ENCODE results near the gene GTF2H4. TPM values are rescaled to one million over a fixed set of nuclear protein-coding genes. Genes with fewer than 3 reads are reported as not detected.

GTF2H4 gene
- total and polyA plus RNA-seq, 10 of the 15 experiments (the other 5 are each of a cell fraction or from before 2014, with no cell fraction given): 1.1 to 43.8 (median 18.9) TPM

- no peak overlapping the region for H3K9ac ChIP-seq (ENCODE audit: control insufficient read depth, insufficient read depth, low read length)
- WGBS (ENCODE audit: insufficient coverage, insufficient replicate concordance, low lambda C conversion rate, missing lambda C conversion rate): 70% methylated on average over 18 of the region's 18 CpGs
- SMC1A ChIA-PET (ENCODE audit: uncharacterized antibody, unreplicated experiment): interaction anchor here (1.7 to 6.1 kb wide), 8 partner anchors 38 to 212 kb away, joined by 4 to 72 read pairs (median 6); partner anchors contain the start of gene VARS2
- H3K4me3 ChIP-seq: no peak overlapping the region
- in situ Hi-C loops (cut with MboI): loop anchor here (5.0 kb wide), 1 partner anchor 53 kb away; no protein-coding TSS in a partner anchor
- DNase-seq (ENCODE audit: low read depth, low spot score) (no peak), ATAC-seq (no peak), FAIRE-seq (no peak)
- RAD21 ChIA-PET (ENCODE audit: unreplicated experiment): interaction anchor here (0.9 to 10.7 kb wide), 5 partner anchors 38 to 55 kb away, joined by 4 to 144 read pairs (median 11); partner anchors contain the start of gene VARS2
- H3K27me3 ChIP-seq (replicated peaks in 1 of 2; ENCODE audit: control insufficient read depth in 2 of 2, insufficient read depth in 2 of 2, low read length in 1 of 2): no peaks in the 10 kb centered on the region
- intact Hi-C loops (cut with micrococcal nuclease; ENCODE audit: unreplicated experiment): loop anchor here (2.0 to 5.0 kb wide), 2 partner anchors 139 to 193 kb away; no protein-coding TSS in a partner anchor
- no peak overlapping the region for H3K27ac ChIP-seq (ENCODE audit: control insufficient read depth, insufficient read depth)
- H3K4me1 ChIP-seq (ENCODE audit: control insufficient read depth, insufficient read depth, low read length): peaks cover 15% of the 10 kb centered on the region
- POLR2A ChIA-PET: interaction anchor here (0.6 to 1.0 kb wide), 2 partner anchors 28 to 46 kb away, joined by 3 to 6 read pairs; no protein-coding TSS in a partner anchor
- CTCF ChIA-PET: interaction anchor here (0.6 to 5.0 kb wide), 6 partner anchors 43 to 318 kb away, joined by 3 to 90 read pairs (median 13); no protein-coding TSS in a partner anchor
- H3K9me3 ChIP-seq (replicated peaks; ENCODE audit: control insufficient read depth, insufficient read depth, low read length): peaks cover 8% of the 10 kb centered on the region; the same call in 2 of the 3 replicates
- no peaks in the 10 kb centered on the region for H4K20me1 ChIP-seq (ENCODE audit: control insufficient read depth, insufficient read depth)
- H3K36me3 ChIP-seq (ENCODE audit: control insufficient read depth in 2 of 2, insufficient read depth in 2 of 2, low read length in 1 of 2): no peaks in the 10 kb centered on the region
- H3K79me2 ChIP-seq (ENCODE audit: control insufficient read depth, insufficient read depth, low read length): no peaks in the 10 kb centered on the region
- H3K4me2 ChIP-seq (ENCODE audit: control insufficient read depth, insufficient read depth): no peak overlapping the region
- no TSS peak for BruUV-seq (replicated peaks)
- no peak overlapping the region for H2AFZ ChIP-seq (ENCODE audit: control insufficient read depth, low read depth, low read length)
- TF ChIP-seq POLR2A (IDR thresholded peaks at IDR 0.05; ENCODE audit: low read depth, low read length): no peak
- no peak for TF ChIP-seq DPF2 (IDR thresholded peaks at IDR 0.05)
- TF ChIP-seq RELA (IDR thresholded peaks at IDR 0.05; ENCODE audit: borderline replicate concordance, partially characterized antibody): no peak
- no peak for TF ChIP-seq YY1 (IDR thresholded peaks at IDR 0.05; ENCODE audit: low read depth, low read length)
- TF ChIP-seq, protein P1, sequence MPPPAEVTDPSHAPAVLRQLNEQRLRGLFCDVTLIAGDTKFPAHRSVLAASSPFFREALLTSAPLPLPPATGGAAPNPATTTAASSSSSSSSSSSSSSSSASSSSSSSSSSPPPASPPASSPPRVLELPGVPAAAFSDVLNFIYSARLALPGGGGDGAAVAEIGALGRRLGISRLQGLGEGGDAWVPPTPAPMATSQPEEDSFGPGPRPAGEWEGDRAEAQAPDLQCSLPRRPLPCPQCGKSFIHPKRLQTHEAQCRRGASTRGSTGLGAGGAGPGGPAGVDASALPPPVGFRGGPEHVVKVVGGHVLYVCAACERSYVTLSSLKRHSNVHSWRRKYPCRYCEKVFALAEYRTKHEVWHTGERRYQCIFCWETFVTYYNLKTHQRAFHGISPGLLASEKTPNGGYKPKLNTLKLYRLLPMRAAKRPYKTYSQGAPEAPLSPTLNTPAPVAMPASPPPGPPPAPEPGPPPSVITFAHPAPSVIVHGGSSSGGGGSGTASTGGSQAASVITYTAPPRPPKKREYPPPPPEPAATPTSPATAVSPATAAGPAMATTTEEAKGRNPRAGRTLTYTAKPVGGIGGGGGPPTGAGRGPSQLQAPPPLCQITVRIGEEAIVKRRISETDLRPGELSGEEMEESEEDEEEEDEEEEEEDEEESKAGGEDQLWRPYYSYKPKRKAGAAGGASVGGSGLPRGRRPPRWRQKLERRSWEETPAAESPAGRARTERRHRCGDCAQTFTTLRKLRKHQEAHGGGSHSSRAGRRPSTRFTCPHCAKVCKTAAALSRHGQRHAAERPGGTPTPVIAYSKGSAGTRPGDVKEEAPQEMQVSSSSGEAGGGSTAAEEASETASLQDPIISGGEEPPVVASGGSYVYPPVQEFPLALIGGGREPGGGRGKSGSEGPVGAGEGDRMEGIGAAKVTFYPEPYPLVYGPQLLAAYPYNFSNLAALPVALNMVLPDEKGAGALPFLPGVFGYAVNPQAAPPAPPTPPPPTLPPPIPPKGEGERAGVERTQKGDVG (CRISPR knock-in tag; IDR thresholded peaks at IDR 0.05): no peak
- no peak for TF ChIP-seq GATAD2B (conservative IDR thresholded peaks at IDR 0.05; ENCODE audit: low read depth)
- no peak for TF ChIP-seq YBX1 (IDR thresholded peaks at IDR 0.05)
- no peak for TF ChIP-seq SIN3A (IDR thresholded peaks at IDR 0.05; ENCODE audit: low read depth, low read length)
- TF ChIP-seq BCL11A (IDR thresholded peaks at IDR 0.05; ENCODE audit: low read depth, low read length): no peak
- TF ChIP-seq ZNF207 (IDR thresholded peaks at IDR 0.05; ENCODE audit: borderline replicate concordance): no peak
- no peak for TF ChIP-seq HCFC1 (IDR thresholded peaks at IDR 0.05; ENCODE audit: low read length)
- no peak for TF ChIP-seq CBX3 (IDR thresholded peaks at IDR 0.05; ENCODE audit: borderline replicate concordance, low read depth)
- no peak for TF ChIP-seq FOXK2 (IDR thresholded peaks at IDR 0.05)
- no peak for TF ChIP-seq BCLAF1 (IDR thresholded peaks at IDR 0.05)
- no peak for TF ChIP-seq ATF2 (IDR thresholded peaks at IDR 0.05; ENCODE audit: low read length)
- TF ChIP-seq, protein P2, sequence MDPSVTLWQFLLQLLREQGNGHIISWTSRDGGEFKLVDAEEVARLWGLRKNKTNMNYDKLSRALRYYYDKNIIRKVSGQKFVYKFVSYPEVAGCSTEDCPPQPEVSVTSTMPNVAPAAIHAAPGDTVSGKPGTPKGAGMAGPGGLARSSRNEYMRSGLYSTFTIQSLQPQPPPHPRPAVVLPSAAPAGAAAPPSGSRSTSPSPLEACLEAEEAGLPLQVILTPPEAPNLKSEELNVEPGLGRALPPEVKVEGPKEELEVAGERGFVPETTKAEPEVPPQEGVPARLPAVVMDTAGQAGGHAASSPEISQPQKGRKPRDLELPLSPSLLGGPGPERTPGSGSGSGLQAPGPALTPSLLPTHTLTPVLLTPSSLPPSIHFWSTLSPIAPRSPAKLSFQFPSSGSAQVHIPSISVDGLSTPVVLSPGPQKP (IDR thresholded peaks at IDR 0.05; ENCODE audit: low read depth, low read length): no peak
Observed at GRCh38 chr6:30875244-30876038, 32.6 kb upstream of the GTF2H4 start.
